Mesothelial cell of epicardium (in vitro differentiated cells): ENCODE results near the gene RFPL2. TPM values are rescaled to one million over a fixed set of nuclear protein-coding genes. Genes with fewer than 3 reads are reported as not detected.
"Not testable (repeated sequence)": the region's sequence is repeated elsewhere in the genome, so short reads cannot be mapped to it uniquely, and the experiment has no call there.

Experiments used
- DNase-seq, 2 experiments: peaks; one replicate each; pipeline ENCODE4 v3.0.0; 2021; ENCODE audit warnings: low spot score in 2 of 2; ENCODE audit not compliant: unreplicated experiment in 2 of 2
- H3K27ac Mint-ChIP-seq: 2 replicates; pipeline ENCODE4 v1.8.0; 2021; ENCODE audit warnings: mixed read lengths
- H3K27me3 Mint-ChIP-seq: 2 replicates; pipeline ENCODE4 v1.8.0; 2021; ENCODE audit warnings: low read depth, mixed read lengths
- H3K36me3 Mint-ChIP-seq: 2 replicates; pipeline ENCODE4 v1.8.0; 2021; ENCODE audit warnings: mixed read lengths
- H3K4me1 Mint-ChIP-seq: 2 replicates; pipeline ENCODE4 v1.8.0; 2021; ENCODE audit warnings: mixed read lengths
- H3K4me3 Mint-ChIP-seq: 2 replicates; pipeline ENCODE4 v1.8.0; 2021; ENCODE audit warnings: mild to moderate bottlenecking, moderate library complexity, mixed read lengths
- H3K9me3 Mint-ChIP-seq: 2 replicates; pipeline ENCODE4 v1.8.0; 2021; ENCODE audit warnings: mixed read lengths
- total RNA-seq: library from RNA; stranded (reverse); gene quantifications from 3 replicates; pipeline ENCODE4 v1.2.1, GENCODE V29; 2021
- TF ChIP-seq, protein P1 (sequence below): fragments of 200-600 bp; sonication (generic); IDR thresholded peaks from one replicate; pipeline ENCODE4 v1.5.0; 2021; ENCODE audit warnings: antibody characterized with exemption; ENCODE audit not compliant: unreplicated experiment

RFPL2 gene
- total RNA-seq, 1 donor from 2014 or later = 0.40 TPM

DNA sequence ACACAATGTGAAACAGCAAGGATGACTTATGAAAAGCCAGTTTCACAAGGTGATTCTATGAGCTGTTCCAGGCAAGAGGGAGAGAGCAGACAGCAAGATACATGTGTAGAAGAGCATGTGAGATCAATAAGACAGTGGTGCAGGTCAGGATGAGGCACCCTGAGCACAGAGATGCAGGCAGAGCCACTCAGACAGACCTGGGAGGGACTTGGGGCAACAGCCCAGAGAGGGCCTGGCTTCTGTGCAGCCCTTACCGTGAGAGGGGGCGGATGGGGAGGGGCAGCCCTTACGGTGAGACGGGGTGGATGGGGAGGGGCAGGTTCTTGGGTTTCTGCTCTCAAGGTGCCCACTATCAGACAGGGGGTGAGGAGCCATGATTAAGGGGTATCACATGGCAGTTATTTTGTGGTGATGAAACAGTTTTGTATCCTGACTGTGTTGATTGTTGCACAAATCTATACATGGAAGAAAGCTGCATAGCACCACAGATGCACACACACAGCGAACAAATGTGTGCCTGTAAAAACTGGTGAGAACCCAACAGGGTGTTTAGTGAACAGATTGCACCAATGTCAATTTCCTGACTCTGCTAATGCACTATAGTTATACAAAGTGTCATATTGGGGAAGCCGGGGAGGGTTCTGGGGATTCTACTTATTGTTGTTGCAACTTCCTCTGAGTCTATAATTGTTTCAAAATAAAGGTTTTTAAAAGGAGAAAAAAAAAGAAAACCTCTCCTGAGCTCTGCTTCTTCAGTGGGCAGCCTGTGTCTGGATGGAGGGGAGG lies 40.6 kb downstream of the RFPL2 start:
- Mint-ChIP-seq H3K27me3 (peaks cover 37% of the 10 kb centered on the region), H3K27ac (no peak overlapping the region), H3K4me3 (no peak overlapping the region), H3K36me3 (no peaks in the 10 kb centered on the region), H3K9me3 (no peaks in the 10 kb centered on the region), H3K4me1 (no peaks in the 10 kb centered on the region)
- TF ChIP-seq, protein P1, sequence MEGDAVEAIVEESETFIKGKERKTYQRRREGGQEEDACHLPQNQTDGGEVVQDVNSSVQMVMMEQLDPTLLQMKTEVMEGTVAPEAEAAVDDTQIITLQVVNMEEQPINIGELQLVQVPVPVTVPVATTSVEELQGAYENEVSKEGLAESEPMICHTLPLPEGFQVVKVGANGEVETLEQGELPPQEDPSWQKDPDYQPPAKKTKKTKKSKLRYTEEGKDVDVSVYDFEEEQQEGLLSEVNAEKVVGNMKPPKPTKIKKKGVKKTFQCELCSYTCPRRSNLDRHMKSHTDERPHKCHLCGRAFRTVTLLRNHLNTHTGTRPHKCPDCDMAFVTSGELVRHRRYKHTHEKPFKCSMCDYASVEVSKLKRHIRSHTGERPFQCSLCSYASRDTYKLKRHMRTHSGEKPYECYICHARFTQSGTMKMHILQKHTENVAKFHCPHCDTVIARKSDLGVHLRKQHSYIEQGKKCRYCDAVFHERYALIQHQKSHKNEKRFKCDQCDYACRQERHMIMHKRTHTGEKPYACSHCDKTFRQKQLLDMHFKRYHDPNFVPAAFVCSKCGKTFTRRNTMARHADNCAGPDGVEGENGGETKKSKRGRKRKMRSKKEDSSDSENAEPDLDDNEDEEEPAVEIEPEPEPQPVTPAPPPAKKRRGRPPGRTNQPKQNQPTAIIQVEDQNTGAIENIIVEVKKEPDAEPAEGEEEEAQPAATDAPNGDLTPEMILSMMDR = no peak
- DNase-seq = no peak

DNA sequence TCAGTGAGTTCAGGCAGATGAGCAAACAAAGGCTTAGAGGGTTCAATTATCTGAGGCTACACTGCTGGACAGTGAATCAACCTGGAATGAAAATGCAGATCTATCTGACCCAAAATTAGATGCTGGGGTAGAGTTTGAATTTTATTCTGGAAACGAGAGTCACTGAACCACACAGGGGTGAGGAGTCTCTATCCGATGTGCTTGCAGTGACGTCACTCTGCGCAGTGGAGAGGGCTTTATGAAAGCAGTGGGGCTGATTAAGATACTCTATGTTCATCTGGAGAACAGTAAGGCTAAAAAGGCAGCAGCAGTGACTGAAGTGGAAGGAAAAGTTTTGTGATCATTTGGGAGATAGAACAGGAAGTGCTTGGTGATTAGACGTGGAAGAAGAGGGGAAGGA lies 44.5 kb downstream of the RFPL2 start:
- H3K36me3 Mint-ChIP-seq, H3K4me3 Mint-ChIP-seq, H3K4me1 Mint-ChIP-seq, H3K27ac Mint-ChIP-seq, H3K9me3 Mint-ChIP-seq, DNase-seq: not testable (repeated sequence)
- peaks cover 39% of the 10 kb centered on the region for H3K27me3 Mint-ChIP-seq

DNA sequence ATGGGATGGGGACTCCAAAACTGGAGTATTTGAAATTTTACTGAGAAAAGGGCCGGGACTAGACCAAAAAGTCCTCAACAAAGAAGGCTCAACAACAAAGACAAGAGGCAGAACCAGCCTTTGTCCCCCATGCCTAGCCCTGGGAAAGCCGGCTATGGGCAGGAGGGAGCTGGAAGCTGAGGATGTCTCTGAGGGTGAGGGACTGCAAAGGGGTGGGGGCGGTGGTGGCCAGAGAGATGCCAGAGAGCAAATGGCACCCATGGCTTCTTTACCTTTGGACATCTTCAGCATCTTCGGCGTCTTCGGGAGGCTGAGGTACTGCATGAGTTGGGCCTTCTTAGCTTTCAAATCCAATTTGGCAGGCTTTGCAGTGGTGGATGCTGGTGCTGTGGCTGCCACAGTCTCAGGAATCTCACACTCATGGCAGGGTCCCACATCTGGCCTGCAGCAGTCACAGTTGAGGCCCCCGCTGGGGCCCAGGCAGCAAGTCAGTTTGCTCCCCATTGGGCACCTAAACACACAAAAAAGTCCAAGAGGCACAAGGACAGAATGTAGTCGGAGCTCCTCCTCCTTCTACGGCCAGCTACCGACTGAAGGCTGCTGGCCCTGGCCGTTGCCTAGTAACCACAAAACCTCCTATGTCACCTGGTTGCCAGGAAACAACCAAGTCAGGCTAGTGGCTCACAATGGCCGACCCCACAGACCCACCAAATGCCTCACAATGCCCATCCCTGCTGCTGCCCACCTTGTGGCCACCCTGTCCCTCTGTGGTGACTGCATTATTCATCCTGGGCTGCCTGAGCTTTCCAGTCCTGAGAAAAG lies 46.0 kb downstream of the RFPL2 start, which contains the start of gene C22orf42:
TSS of gene C22orf42 (minus strand) at position 592 of the 822 bp plus-strand sequence. CDS start at position 504, 88 bp downstream.
- no peaks in the 10 kb centered on the region for H3K4me1 Mint-ChIP-seq
- no peak within 1 kb of the TSS for H3K27ac Mint-ChIP-seq
- H3K27me3 Mint-ChIP-seq = peaks cover 37% of the 10 kb centered on the region
- no peaks in the 10 kb centered on the region for H3K9me3 Mint-ChIP-seq
- TF ChIP-seq, protein P1 = no peak
- H3K4me3 Mint-ChIP-seq = no peak within 1 kb of the TSS
- no peaks in the 10 kb centered on the region for H3K36me3 Mint-ChIP-seq
- no peak for DNase-seq

DNA sequence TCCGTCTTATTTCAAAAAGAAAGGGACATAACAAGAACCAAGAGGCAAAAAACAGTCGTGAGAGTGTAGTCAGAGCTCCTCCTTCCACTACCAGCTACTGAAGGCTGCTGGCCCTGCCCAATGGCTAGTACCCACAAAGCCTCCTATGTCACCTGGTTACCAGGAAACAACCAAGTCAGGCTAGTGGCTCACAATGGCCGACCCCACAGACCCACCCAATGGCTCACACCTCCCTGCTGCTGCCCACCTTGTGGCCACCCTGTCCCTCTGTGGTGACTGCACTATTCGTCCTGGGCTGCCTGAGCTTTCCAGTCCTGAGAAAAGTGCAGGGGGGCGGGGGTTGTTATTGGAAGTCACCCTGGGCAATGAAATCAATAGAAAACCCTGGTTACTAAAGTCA lies 47.2 kb downstream of the RFPL2 start:
- H3K4me3 Mint-ChIP-seq, H3K36me3 Mint-ChIP-seq, H3K4me1 Mint-ChIP-seq, H3K27ac Mint-ChIP-seq, DNase-seq, H3K9me3 Mint-ChIP-seq: not testable (repeated sequence)
- H3K27me3 Mint-ChIP-seq = peaks cover 34% of the 10 kb centered on the region

DNA sequence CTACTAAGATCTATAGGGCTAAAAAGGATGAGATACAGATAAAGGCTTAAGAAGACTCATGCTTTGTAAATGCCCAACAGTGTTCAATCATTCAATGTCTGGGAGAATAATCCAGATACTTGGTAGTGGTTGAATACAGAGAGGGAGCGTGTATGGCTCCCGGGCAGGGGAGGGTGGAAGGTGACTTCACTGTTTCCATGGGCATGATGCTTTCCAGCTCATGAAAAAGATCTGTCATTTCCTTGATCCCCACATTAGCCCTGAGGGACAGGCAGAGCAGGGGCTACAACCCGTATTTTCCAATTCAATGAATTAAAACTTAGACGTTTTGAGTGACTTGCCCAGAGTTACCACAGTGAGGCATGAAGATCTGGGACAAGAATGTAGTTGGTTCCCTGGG lies 50.1 kb downstream of the RFPL2 start:
- not testable (repeated sequence) for H3K27ac Mint-ChIP-seq, H3K4me1 Mint-ChIP-seq, H3K9me3 Mint-ChIP-seq, H3K4me3 Mint-ChIP-seq, H3K36me3 Mint-ChIP-seq, DNase-seq
- H3K27me3 Mint-ChIP-seq = peaks cover 36% of the 10 kb centered on the region

DNA sequence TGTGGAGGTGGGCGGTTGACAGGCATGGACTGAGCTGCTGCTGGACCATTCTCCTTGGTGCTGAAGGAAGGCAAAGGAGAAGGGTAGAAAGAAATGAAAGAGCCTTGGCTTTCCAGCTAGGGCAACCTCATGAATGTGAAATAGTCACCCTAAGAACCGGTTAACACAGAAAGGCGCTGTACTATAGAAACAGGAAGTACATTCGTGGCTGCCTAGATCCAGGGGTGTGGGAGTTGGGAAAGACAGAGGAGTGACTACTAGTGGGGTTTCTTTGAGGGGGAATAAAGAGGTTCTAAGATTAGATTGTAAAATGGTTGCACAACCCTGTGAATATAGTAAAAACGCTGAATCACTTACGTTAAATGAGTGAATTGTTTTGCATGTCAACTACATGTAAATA lies 53.2 kb downstream of the RFPL2 start:
- not testable (repeated sequence) for H3K27ac Mint-ChIP-seq, H3K4me1 Mint-ChIP-seq, H3K36me3 Mint-ChIP-seq, H3K4me3 Mint-ChIP-seq, DNase-seq
- Mint-ChIP-seq H3K9me3 (peaks cover 11% of the 10 kb centered on the region), H3K27me3 (peaks cover 27% of the 10 kb centered on the region)

DNA sequence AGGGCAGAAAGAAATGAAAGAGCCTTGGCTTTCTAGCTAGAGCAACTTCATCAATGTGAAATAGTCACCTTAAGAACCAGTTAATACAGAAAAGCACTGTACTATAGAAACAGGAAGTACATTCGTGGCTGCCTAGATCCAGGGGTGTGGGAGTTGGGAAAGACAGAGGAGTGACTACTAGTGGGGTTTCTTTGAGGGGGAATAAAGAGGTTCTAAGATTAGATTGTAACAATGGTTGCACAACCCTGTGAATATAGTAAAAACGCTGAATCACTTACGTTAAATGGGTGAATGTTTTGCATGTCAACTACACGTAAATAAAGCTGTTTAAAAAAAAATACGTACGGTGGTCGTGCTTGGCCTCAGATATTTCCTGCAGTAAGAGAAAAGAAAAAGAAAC lies 54.2 kb downstream of the RFPL2 start:
- H3K27me3 Mint-ChIP-seq = peaks cover 22% of the 10 kb centered on the region
- not testable (repeated sequence) for DNase-seq, H3K4me1 Mint-ChIP-seq, H3K27ac Mint-ChIP-seq, H3K36me3 Mint-ChIP-seq, H3K4me3 Mint-ChIP-seq
- peaks cover 11% of the 10 kb centered on the region for H3K9me3 Mint-ChIP-seq

DNA sequence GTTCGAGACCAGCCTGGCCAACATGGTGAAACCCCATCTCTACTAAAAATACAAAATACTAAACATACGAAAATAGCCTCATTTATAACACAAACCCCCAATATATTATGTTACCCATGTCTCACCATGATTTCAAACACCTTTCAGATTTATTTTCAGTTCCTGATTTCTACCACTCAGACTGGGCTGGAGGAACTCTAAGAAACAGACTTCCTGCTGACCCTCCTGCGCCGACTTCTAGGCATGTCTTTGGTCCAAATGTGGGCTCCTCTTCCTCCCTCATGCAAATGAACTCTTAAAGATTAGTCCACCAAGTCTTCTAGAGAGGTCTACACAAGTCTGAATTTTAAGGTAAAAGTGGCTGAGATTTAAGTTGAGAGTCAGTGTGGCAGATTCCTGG lies 56.5 kb downstream of the RFPL2 start:
- not testable (repeated sequence) for H3K27ac Mint-ChIP-seq, H3K36me3 Mint-ChIP-seq, H3K4me1 Mint-ChIP-seq, H3K4me3 Mint-ChIP-seq, DNase-seq
- Mint-ChIP-seq H3K9me3 (peaks cover 11% of the 10 kb centered on the region), H3K27me3 (peaks cover 13% of the 10 kb centered on the region)

DNA sequence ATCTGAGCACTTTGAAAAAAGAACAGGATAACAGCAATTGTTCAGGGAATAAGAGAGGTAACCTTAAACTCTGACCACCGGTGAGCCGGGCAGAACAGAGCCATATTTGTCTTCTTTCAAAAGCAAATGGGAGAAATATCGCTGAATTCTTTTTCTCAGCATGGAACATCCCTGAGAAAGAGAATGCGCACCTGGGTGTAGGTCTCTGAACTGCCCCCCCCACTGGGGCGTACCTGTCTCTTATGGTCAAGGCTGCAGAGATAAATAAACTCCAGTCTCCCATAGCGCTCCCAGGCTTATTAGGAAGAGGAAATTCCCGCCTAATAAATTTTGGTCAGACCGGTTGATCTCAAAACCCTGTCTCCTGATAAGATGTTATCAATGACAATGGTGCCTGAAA lies 57.7 kb downstream of the RFPL2 start:
- H3K27me3 Mint-ChIP-seq = peaks cover 16% of the 10 kb centered on the region
- not testable (repeated sequence) for H3K4me1 Mint-ChIP-seq, H3K27ac Mint-ChIP-seq, DNase-seq, H3K36me3 Mint-ChIP-seq, H3K4me3 Mint-ChIP-seq
- peaks cover 11% of the 10 kb centered on the region for H3K9me3 Mint-ChIP-seq
